Activated CD8-positive, alpha-beta memory T cell treated with anti-CD3 and anti-CD28 coated beads, Interleukin-2, amount 50 U/mL, for 48 hours (primary cell): Measurements from ENCODE around the gene IZUMO1.

Experiments
- DNase-seq: peaks from one replicate; pipeline ENCODE4 v3.0.0-alpha.2; 2020

Gene IZUMO1

DNA sequence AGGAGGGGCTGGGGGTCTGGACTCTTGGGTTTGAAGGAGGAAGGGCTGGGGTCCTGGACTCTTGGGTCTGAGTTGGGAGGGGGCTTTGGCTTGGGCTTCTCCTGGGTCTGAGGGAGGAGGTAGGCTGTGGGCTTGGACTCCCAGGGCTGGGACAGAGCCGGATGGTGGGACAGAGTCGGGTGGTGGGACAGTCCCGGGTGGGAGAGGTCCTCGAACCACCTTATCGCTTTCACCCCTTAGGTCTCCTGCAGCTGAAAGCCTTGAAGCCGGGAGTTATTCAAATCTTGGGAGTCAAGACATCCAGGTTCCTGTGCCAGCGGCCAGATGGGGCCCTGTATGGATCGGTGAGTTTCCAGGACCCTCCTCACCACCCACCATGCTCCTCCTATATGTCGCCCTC lies 10.0 kb upstream of the IZUMO1 start:
- DNase-seq, result no peak

DNA sequence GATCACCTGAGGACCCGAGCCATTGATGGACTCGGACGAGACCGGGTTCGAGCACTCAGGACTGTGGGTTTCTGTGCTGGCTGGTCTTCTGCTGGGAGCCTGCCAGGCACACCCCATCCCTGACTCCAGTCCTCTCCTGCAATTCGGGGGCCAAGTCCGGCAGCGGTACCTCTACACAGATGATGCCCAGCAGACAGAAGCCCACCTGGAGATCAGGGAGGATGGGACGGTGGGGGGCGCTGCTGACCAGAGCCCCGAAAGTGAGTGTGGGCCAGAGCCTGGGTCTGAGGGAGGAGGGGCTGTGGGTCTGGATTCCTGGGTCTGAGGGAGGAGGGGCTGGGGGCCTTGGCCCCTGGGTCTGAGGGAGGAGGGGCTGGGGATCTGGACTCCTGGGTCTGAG lies 9.5 kb upstream of the IZUMO1 start:
- no peak for DNase-seq

DNA sequence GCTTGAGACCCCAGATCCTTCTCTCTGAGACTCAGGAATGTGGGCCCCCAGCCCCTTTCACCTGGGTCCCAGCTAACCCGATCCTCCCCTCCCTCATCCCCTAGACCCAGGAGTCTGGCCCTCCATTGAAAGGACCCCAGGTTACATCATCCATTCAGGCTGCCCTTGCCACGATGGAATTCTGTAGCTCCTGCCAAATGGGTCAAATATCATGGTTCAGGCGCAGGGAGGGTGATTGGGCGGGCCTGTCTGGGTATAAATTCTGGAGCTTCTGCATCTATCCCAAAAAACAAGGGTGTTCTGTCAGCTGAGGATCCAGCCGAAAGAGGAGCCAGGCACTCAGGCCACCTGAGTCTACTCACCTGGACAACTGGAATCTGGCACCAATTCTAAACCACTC lies 9.1 kb upstream of the IZUMO1 start:
- no peak for DNase-seq

DNA sequence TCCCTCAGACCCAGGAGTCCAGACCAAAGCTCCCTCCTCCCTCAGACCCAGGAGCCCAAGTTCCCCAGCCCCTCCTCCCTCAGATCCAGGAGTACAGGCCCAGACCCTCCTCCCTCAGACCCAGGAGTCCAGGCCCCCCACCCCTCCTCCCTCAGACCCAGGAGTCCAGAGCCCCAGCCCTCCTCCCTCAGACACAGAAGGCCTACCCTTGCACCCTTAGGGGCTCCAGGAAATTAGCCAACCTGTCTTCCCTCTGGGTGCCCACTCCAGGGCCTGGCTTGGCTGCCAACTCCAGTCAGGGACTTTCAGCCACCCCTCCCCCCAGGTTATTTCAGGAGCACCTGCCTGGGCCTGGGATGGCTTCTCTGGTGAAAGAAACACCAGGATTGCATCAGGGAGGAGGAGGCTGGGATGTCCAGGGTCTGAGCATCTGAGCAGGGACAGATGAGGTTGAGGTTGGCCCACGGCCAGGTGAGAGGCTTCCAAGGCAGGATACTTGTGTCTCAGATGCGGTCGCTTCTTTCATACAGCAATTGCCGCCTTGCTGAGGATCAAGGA lies 8.5 kb upstream of the IZUMO1 start, which contains the start of gene FGF21:
Gene FGF21, plus strand, starts transcription at position 441 of the 558 bp plus-strand sequence. CDS start 713 bp downstream, outside the sequence.
- DNase-seq, result no peak

DNA sequence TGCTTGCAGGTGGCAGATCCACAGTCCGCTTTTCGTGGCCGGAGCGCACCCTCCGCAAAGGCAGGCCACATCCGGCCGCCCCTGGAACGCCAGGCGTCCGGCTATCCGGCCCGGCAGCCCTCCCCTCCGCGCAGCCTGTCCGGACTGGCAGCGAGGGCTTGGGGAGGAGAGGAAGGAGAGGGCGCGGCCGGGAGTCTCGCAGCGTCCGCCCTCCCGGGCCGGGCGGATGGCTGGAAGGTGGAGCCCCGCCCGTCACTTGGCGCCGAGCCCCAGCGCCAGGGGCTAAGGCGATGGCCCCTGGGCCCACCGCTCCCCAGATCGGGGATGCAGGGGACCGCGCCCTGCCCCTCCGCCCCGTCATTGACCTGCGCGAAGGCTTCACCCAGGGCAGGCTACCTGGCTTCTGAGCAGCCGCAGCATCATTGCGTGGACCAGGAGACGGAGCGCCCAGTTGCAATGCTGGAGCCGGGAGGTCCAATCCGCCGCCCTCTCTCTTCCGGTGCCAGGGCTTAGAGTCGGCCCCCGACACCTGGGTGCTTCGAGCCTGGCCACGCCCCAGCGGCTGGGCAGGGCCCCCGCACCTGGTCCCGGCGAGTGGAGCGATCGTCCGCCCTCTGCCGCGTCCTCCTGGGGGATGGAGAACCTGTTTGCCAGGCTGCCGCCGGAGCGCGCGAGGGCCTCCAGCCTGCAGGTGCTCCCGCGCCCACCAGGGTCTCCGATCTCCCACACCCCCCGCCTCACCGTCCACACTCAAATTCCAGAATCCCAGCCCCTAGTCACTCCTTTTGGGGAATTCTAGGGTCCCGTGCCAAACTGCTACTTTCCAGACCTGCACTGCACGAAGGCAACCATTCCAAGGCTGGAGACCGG lies 6.0 kb upstream of the IZUMO1 start, which contains the start of gene FUT1:
Gene FUT1, minus strand, starts transcription at position 146 of the 870 bp plus-strand sequence. CDS start 1,360 bp downstream, outside the sequence.
- DNase-seq, result peak; percentile 67

DNA sequence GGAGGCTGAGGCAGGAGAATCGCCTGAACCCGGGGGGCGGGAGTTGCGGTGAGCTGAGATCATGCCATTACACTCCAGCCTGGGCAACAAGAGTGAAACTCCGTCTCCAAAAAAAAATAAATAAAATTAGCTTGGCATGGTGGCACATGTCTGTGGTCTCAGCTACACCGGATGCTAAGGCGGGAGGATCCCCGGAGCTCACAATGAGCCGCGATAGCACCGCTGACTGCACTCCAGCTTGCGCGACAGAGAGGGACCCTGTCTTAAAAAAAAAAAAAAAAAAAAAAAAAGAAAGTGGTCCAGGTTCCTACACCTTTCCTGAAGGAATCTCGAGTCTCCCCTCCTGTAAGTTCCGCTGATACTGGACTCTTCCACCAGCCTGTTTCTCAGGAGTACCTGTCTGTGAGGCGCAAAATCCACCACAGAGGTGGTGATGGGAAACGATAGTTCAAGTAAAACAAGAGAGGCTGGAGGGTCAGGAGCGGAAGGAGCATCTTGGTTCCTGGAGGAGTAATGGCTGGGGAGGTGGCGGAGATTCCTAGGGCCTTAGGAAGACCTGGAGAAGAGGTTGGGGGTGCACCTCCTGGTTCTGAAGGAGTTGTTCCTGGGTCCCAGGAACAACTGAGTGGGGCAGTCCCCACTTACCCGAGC lies 5.3 kb upstream of the IZUMO1 start:
- DNase-seq, result no peak

DNA sequence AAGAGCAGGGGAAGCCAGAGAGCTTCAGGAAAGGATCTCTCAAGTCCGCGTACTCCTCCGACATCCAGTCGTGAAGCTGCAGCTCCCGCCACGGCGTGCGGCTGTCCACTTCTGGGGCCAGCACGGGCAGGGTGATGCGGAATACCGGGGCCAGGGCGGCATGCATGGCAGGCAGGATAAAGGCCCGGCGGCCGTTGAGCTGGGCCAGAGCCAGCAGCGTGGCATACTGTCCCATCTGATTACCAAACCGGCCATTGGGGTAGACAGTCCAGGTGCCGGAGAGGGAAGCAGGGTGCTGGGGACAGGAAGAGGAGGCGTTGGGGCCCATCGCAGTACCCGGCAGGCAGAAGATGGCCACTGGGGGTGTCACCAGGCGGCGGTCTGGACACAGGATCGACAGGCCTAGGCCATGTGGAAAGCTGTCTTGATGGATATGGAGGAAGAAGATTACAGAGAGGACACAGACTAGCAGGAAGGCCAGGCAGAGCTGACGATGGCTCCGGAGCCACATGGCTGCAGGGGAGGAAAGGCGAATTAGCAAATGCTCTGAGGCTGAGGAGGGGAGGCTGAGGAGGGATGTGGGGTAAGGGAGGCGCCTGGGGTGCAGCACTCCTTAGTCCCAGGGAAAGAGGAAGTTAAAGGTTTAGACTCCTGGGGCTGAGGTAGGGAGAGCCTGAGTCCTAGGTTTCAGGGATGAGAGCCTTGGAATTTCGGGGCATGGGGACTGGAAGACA lies 4.2 kb upstream of the IZUMO1 start:
- DNase-seq, result no peak

DNA sequence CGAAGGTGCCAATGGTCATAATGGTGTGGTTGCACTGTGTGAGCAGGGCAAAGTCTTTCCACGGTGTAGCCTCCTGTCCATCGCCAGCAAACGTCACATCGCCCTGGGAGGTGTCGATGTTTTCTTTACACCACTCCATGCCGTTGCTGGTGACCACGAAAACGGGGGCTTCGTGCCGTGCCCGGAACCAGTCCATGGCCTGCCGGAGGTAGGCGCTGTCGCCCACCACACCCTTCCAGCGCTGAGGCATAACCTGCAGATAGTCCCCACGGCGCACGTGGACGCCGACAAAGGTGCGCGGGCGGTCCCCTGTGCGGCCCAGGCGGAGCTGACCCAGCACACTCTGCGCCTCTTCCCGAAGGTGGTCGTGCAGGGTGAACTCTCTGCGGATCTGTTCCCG lies 3.6 kb upstream of the IZUMO1 start:
- DNase-seq, result no peak

DNA sequence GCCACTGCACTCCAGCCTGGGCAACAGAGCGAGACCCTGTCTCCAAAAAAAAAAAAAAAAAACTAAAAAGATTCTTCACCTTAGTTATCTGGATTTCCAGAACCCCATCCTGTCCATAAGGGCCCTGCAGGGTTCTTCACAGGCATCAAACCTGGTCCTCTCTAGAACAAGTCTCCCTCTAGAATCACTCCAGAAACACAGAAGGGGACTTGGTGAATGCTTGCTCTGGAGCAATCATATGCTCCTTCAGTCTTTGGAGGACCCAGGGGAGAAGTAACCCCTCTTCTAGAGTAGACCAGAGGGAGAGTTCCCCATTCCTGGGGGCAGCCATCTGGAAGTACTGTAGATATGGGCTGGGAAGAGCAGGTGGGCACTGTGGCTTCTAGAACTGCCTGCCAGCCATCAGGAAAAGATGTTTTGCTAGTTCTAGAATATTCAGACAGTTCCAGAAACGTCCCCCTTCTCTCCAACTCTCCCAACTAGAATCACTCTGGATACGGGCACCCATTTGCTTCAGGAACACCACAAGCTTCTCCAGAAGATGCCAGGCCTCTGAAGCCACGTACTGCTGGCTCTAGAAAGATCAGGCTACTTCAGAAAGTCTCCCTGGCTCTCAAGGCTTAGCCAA lies 3.0 kb upstream of the IZUMO1 start:
- DNase-seq, result no peak

DNA sequence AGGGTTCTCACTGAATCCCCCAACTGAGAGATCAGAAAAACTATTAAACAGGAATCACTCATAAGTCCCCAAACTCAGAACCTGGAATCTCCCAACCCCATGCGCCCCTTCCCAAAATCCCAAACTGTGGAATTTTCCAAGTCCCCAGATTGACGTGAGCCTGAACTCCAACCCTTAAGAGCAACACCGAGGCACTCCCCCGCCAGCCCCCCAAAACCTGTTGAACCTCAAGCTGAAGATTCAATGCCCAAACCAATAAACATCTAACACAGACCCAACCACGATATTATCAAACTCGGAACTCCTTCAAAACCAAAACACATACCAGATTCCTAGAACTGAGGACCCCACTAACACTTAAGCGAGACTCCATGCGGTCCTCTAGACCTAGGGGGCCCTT lies 599 bp downstream of the IZUMO1 start:
- DNase-seq, result no peak

DNA sequence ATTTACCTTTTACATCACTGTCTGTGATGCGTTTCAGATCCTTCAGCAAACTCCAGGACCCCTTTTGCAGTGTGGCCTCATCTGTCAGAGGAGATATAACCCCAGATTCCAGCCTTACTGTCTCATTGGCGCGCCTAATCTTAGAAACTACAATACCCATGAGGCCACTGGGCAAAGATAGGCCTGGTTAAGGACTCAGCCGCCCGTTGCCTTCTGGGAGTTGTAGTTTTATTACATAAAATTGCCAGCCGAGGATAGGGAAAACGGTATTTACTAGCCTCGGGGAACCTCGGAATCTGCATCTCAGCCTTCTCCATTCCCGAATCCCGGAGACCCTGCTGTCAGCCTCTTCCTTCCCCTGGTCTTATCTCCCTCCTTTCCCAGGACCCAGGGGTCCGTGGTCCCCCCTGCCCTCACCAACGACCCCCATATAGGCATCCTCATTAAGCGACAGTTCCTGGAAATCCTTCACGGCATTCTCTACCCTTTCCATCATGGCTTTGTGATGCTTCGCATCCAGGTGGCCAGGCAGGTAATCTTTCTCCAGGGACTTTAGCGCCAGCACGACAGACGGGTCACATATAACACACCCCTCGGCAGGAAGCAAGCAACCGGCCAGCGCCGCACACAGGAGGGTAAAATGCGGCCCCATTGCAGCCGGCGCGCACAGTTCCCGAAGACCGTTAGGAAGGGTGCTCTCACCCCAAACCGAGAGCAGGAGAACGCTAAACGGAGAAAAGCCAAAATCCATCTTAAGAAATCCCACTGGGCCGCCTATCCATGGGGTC lies 1.3 kb downstream of the IZUMO1 start:
- no peak for DNase-seq

DNA sequence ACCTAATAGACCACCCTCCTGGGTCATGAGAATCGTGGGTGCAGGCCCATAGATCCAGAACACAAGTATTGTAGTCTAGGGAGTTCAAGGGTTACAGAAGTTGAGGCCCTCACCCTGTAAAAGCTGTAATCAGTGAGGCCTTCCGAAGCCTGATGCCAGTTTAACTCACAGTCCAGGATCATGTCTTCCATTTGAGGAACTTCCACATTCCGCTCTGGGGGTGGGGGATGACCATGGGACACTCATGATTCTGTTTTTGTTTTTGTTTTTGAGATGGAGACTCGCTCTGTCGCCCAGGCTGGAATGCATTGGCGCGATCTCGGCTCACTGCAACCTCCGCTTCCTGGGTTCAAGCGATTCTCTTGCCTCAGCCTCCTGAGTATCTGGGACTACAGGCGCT lies 4.6 kb downstream of the IZUMO1 start:
- DNase-seq, result no peak

DNA sequence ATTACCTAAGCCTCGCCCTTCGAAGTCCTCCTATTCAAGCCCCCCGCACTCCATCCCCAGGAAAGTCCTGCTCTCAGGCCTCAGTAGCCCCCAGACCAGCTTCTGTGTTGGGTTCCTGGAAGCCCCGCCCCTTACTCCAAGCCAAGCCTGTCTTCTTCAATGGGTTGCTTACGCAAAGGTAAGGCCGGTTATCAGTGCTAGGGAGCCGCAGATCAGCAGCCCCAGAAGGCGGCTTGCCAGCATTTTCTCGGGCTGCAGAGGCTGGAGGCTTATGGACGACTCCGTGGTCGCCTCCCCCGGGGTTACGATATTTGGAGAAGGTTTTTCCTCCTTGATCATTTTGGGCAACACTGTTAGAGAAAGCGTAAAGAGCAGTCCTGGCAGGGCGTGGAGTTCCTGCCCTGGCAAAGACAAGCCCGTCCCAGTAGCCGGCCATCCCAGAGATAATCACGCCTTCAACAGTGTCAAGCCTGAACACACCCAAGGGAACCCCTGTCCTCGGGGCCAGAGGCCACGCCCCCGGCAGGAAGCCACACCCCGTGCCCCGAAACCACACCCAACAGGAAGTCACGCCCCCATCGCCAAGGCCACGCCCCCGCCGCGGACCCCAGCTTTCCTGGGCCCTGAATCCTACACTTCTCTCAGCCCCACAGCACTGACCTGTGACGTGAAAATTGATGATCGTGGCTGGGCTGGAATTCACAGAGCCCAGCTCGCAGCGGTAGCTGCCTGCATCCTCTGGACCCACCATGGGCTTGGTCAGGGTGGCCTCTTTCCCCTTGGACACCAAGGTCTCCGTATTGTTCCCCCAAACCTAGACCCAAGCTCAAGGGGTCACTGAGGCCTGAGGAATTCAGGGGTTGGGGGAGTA lies 5.3 kb downstream of the IZUMO1 start:
- peak; percentile 85 for DNase-seq

DNA sequence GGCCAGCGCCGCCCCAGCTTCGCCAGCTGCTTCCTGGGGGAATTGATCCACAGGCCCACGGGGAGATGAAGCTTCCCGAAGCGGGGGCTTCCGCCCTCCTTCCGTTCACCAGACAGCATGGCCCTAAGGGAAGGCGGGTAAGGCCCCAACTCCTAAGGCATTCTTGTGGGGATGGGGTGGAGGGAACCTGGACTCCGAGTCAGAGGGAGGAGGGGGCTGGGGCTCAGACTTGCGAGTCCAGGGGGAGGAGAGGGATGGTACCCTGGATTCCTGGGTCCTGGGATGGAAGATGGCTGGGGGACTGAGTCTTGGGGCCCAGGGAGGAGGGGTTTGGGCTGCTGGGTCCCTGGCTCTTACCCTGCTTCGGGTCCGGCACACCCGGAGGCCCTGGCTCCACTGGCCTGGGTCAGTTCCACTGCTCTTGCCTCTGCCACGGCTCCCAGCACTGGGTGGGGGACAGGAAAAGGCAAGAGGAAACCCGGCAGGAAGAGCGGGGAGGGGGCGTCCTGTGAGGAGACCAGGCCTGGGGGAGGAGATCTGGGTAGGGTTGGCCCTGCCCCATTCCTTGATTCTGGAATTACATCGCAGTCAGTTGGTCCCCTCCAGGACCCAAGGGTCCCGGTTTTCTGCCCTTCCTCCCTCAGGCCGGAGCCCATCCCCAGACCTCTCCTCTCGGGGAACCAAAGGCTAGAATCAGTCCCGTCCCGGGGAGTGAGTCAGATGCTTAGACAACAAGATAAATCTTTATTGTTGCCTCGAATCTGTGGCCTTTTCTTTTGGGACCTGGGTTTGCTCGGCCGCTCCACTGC lies 6.3 kb downstream of the IZUMO1 start, which contains the start of gene RASIP1:
Gene RASIP1, minus strand, starts transcription at position 447 of the 809 bp plus-strand sequence. Its CDS starts 328 bp downstream, at position 119.
- no peak for DNase-seq

DNA sequence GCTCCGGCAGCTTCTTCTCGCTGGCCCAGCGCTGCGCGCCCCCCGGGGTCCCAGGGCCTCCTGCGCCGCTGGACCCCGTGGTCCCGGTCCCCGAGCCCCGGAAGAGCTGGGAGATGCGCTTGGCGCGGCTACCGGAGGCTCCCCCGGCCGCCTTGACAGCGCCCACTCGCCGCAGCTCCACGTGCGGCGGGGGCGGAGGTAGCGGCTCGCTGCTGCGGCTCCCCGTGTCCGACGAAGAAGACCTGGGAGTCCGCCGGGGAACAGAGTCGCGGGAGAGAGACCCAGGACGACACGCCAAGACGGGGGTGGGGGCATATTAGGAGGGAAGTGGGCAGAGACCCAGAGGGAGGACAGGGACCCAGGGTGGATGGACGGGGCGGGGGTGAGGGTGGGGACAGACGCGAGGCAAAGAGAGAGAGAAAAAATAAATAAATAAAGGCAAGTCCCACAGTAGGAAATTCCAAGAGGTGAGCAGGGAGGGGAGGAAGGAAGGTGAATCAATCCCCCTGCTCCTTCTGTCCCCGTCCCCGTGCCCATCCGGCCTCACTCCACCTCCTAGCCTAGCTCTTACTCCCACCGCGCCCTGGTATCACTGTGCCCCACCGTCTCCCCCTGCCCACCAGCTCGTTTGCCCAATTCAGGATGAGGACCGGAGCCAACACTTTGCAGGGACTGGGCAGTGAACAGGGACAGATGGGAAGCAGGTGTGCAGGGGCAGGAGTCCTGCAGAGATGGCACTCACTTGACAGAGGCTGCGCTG lies 7.1 kb downstream of the IZUMO1 start:
- no peak for DNase-seq

DNA sequence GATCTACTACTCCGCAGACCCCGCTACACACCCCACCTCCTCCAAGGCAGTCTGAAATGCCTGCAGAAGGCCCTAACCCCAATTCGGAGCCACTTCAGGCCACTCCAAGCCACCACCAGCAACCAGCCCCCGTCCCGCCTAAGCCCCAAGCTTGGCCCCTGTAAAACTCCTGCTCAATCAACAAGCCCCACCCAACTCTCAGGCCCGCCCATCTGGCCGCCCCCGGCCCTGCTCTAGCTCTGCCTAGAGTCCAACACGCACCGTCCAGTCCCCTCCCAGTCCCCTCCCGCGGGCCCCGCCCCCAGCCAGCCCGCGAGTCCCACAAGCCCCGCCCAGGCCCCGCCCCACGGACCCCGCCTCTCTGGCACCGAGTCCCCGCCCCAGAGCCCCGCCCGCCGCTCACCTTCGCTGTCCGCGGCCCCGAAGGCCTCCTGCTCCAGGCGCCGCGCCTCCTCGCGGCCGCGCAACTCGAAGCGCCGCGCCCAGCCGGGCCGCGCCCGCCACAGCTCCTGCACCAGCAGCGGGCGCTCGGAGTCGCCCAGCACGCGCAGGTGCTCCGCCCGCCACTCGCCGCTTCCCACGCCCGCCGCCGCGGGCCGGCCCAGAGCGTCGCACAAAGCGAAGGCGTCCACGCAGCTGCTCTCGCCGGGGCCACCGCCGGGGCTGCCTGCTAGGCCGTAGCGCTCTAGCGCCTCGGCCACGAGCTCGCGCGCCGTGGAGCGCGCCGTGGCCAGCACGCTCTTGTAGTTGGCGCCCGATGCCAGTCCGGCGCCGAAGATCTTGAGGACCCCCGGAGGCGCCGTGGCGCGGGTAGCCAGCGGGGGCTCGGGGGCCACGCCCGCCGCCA lies 7.9 kb downstream of the IZUMO1 start:
- peak; percentile 98 for DNase-seq

DNA sequence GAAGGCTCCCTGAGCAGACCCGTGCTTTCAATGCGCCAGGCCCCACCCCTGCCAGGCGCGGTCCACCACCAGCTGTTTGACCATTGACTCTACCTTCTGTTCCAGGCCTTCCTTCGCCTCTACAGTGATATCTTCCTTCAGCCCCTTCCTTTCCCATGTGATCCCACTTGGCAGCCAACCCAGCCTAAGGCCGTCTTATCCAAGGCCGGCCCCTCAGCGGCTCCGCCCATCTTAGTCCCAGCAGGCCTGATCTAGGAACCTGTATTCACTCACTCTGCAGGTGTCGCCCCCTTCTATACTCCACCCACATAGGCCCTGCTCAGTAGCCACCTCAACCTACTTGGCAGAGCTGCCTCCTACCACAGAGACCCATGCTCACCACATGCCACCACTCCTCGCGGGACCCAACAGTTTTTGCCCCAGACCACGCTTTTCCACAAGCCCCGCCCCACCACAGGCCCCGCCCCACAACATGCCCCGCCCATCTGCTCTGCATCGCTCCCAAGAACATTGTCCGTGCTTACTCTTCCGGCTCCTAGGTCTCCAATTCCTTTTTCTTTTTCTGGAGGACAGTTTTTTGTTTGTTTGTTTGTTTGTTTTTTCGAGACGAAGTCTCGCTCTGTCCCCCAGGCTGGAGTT lies 9.2 kb downstream of the IZUMO1 start:
- no peak for DNase-seq
